ENCODE data around the gene ERO1A. TPM values are rescaled to one million over a fixed set of nuclear protein-coding genes. Genes with fewer than 3 reads are reported as not detected.

ERO1A gene
- total and polyA plus RNA-seq, 2 donors (not counting 1 experiment from before 2014, with no cell fraction given): 12.2 to 29.7 TPM

- peak overlapping the region; percentile 74 for H3K9ac ChIP-seq (ENCODE audit: low read length)
- intact Hi-C loops (cut with micrococcal nuclease): no loop called here
- H3K36me3 ChIP-seq (replicated peaks in 1 of 2; ENCODE audit: control extremely low read depth in 1 of 2, control insufficient read depth in 1 of 2, extremely low read depth in 1 of 2, insufficient read depth in 2 of 2, low read length in 1 of 2): peaks cover 3 to 29% of the 10 kb centered on the region in 2 experiments
- peak overlapping the region; percentile 20 to 80 for H3K27ac ChIP-seq (ENCODE audit: low read length in 2 of 2)
- DNase-seq (peak; percentile 23), ATAC-seq (ENCODE audit: low read depth) (peak; percentile 57)
- no peak overlapping the region for H2AFZ ChIP-seq (ENCODE audit: insufficient read depth, low read depth, low read length, poor library complexity, severe bottlenecking)
- TF ChIP-seq EZH2 (IDR thresholded peaks at IDR 0.05; ENCODE audit: borderline replicate concordance, insufficient read depth, low read depth, low read length, poor library complexity, severe bottlenecking): no peak
- TF ChIP-seq, protein P1, sequence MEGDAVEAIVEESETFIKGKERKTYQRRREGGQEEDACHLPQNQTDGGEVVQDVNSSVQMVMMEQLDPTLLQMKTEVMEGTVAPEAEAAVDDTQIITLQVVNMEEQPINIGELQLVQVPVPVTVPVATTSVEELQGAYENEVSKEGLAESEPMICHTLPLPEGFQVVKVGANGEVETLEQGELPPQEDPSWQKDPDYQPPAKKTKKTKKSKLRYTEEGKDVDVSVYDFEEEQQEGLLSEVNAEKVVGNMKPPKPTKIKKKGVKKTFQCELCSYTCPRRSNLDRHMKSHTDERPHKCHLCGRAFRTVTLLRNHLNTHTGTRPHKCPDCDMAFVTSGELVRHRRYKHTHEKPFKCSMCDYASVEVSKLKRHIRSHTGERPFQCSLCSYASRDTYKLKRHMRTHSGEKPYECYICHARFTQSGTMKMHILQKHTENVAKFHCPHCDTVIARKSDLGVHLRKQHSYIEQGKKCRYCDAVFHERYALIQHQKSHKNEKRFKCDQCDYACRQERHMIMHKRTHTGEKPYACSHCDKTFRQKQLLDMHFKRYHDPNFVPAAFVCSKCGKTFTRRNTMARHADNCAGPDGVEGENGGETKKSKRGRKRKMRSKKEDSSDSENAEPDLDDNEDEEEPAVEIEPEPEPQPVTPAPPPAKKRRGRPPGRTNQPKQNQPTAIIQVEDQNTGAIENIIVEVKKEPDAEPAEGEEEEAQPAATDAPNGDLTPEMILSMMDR (IDR thresholded peaks at IDR 0.05): peak; percentile 13
- H3K4me2 ChIP-seq (replicated peaks; ENCODE audit: low read depth, low read length, poor library complexity, severe bottlenecking): peak overlapping the region; percentile 75
- peaks cover 52% of the 10 kb centered on the region for H3K4me1 Mint-ChIP-seq
- H3K27me3 ChIP-seq (replicated peaks in 1 of 4; ENCODE audit: control extremely low read depth in 1 of 4, control insufficient read depth in 3 of 4, insufficient read depth in 4 of 4, low read length in 3 of 4): no peaks in the 10 kb centered on the region
- H3K27me3 Mint-ChIP-seq: no peaks in the 10 kb centered on the region
- peak overlapping the region; percentile 61 for H3K27ac Mint-ChIP-seq
- no peaks in the 10 kb centered on the region for H3K9me3 Mint-ChIP-seq (ENCODE audit: insufficient read depth)
- no peaks in the 10 kb centered on the region for H4K20me1 ChIP-seq (ENCODE audit: control insufficient read depth, insufficient read depth, low read length, poor library complexity, severe bottlenecking)
- POLR2A ChIA-PET: no interaction called here
- no peaks in the 10 kb centered on the region for H3K9me3 ChIP-seq (ENCODE audit: control extremely low read depth in 1 of 3, control insufficient read depth in 2 of 3, insufficient read depth in 1 of 3, low read length in 2 of 3)
- peaks cover 31 to 46% of the 10 kb centered on the region in 2 donors for H3K4me1 ChIP-seq (ENCODE audit: control insufficient read depth in 2 of 2, insufficient read depth in 2 of 2, low read length in 2 of 2)
- peak overlapping the region; percentile 59 for H3K4me3 Mint-ChIP-seq
- CTCF ChIA-PET: interaction anchor here (0.6 to 0.9 kb wide), 2 partner anchors 110 to 424 kb away, joined by 3 to 4 read pairs; no protein-coding TSS in a partner anchor
- peak overlapping the region in 4 of 5 experiments; percentile 42 to 66 (median 50) for H3K4me3 ChIP-seq (ENCODE audit: control extremely low read depth in 1 of 5, extremely low read depth in 1 of 5, insufficient read depth in 1 of 5, low read depth in 2 of 5, low read length in 4 of 5)
- H3K79me2 ChIP-seq (ENCODE audit: control insufficient read depth, insufficient read depth, low read length): peaks cover 64% of the 10 kb centered on the region
These were observed 28.9 kb upstream of the ERO1A start for GRCh38 chr14:52724360-52724644.

DNA sequence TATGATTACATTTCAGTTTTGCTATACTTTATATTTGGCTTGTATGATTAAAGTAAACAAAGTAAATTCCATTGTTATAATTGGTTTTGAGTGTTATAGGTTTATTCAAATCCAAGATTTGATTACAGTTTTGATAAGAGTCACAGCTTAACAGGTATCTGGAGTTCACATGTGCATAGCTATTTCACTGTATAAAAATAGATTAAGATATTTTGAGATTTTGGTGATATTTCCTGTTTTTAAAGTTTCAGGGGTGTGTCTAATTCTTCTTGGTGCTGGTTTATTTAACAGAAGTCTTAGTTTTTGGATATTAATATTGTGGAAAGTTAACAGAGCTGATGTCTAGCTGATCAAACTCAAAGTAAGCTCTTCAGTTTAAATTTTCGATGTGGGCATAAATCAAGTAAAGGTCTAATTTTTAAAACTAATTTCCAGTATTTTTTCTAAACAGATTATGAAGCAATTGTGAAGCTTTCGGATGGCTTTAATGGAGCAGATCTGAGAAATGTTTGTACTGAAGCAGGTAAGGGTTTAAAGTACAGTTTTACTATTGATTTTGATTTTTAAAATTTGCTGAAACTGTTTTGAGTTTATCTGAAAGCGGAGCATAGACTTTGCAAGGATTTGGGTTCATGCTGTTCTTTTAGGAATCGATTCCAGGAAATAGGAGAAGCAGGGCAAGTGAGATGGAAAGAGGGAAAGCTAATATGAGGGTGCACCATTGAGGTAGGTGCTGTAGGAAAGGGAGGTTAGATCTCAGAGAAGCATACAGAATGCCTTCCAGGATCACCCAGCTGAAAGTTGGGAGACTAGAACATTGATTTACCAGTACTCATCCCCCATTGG, 28.4 kb upstream of the ERO1A start:
- no peaks in the 10 kb centered on the region for H4K20me1 ChIP-seq (ENCODE audit: control insufficient read depth, insufficient read depth, low read length, poor library complexity, severe bottlenecking)
- H3K9ac ChIP-seq (ENCODE audit: low read length): peak overlapping the region; percentile 74
- peaks cover 62% of the 10 kb centered on the region for H3K79me2 ChIP-seq (ENCODE audit: control insufficient read depth, insufficient read depth, low read length)
- Mint-ChIP-seq H3K4me3 (peak overlapping the region; percentile 59), H3K27me3 (no peaks in the 10 kb centered on the region), H3K9me3 (ENCODE audit: insufficient read depth) (no peaks in the 10 kb centered on the region), H3K27ac (peak overlapping the region; percentile 62), H3K4me1 (peaks cover 51% of the 10 kb centered on the region)
- DNase-seq (no peak), ATAC-seq (ENCODE audit: low read depth) (no peak)
- H3K27me3 ChIP-seq (replicated peaks in 1 of 4; ENCODE audit: control extremely low read depth in 1 of 4, control insufficient read depth in 3 of 4, insufficient read depth in 4 of 4, low read length in 3 of 4): no peaks in the 10 kb centered on the region
- H3K36me3 ChIP-seq (replicated peaks in 1 of 2; ENCODE audit: control extremely low read depth in 1 of 2, control insufficient read depth in 1 of 2, extremely low read depth in 1 of 2, insufficient read depth in 2 of 2, low read length in 1 of 2): peaks cover 3 to 34% of the 10 kb centered on the region in 2 experiments
- intact Hi-C loops (cut with micrococcal nuclease): no loop called here
- peaks cover 31 to 46% of the 10 kb centered on the region in 2 donors for H3K4me1 ChIP-seq (ENCODE audit: control insufficient read depth in 2 of 2, insufficient read depth in 2 of 2, low read length in 2 of 2)
- TF ChIP-seq EZH2 (IDR thresholded peaks at IDR 0.05; ENCODE audit: borderline replicate concordance, insufficient read depth, low read depth, low read length, poor library complexity, severe bottlenecking): no peak
- TF ChIP-seq, protein P1 (IDR thresholded peaks at IDR 0.05): no peak
- peak overlapping the region; percentile 75 for H3K4me2 ChIP-seq (replicated peaks; ENCODE audit: low read depth, low read length, poor library complexity, severe bottlenecking)
- WGBS (ENCODE audit: insufficient coverage): 100% methylated on average over 3 of the region's 4 CpGs
- peak overlapping the region; percentile 26 to 66 (median 44) for H3K4me3 ChIP-seq (ENCODE audit: control extremely low read depth in 1 of 5, extremely low read depth in 1 of 5, insufficient read depth in 1 of 5, low read depth in 2 of 5, low read length in 4 of 5)
- ChIA-PET CTCF (interaction anchor here (0.6 to 1.2 kb wide), 4 partner anchors 11 to 424 kb away, joined by 3 to 4 read pairs (median 4); no protein-coding TSS in a partner anchor), POLR2A (no interaction called here)
- H3K9me3 ChIP-seq (ENCODE audit: control extremely low read depth in 1 of 3, control insufficient read depth in 2 of 3, insufficient read depth in 1 of 3, low read length in 2 of 3): no peaks in the 10 kb centered on the region
- peak overlapping the region; percentile 20 to 80 for H3K27ac ChIP-seq (ENCODE audit: low read length in 2 of 2)
- H2AFZ ChIP-seq (ENCODE audit: insufficient read depth, low read depth, low read length, poor library complexity, severe bottlenecking): no peak overlapping the region

Measured in B cell (primary cell).